Measurements from ENCODE around the gene CARMIL1.

GRCh38 chr6:25233226-25233625, 45.9 kb upstream of the CARMIL1 start:
- TF ChIP-seq, protein P1, sequence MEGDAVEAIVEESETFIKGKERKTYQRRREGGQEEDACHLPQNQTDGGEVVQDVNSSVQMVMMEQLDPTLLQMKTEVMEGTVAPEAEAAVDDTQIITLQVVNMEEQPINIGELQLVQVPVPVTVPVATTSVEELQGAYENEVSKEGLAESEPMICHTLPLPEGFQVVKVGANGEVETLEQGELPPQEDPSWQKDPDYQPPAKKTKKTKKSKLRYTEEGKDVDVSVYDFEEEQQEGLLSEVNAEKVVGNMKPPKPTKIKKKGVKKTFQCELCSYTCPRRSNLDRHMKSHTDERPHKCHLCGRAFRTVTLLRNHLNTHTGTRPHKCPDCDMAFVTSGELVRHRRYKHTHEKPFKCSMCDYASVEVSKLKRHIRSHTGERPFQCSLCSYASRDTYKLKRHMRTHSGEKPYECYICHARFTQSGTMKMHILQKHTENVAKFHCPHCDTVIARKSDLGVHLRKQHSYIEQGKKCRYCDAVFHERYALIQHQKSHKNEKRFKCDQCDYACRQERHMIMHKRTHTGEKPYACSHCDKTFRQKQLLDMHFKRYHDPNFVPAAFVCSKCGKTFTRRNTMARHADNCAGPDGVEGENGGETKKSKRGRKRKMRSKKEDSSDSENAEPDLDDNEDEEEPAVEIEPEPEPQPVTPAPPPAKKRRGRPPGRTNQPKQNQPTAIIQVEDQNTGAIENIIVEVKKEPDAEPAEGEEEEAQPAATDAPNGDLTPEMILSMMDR (conservative IDR thresholded peaks at IDR 0.05; ENCODE audit: low read length): no peak
- TF ChIP-seq EZH2phosphoT487 (IDR thresholded peaks at IDR 0.05; ENCODE audit: borderline replicate concordance): no peak
